Aorta (tissue), 5 donors: ENCODE results near the gene EDA. TPM values are rescaled to one million over a fixed set of nuclear protein-coding genes. Genes with fewer than 3 reads are reported as not detected.

Experiments
- ATAC-seq: fragments of 200-7000 bp; cut with Tn5 transposase; one replicate; pipeline ENCODE4 v1.9.1; 2022; ENCODE audit warnings: moderate library complexity; ENCODE audit not compliant: low FRiP score
- DNase-seq, 2 donors: peaks; one replicate each; pipeline ENCODE4 v3.0.0-alpha.2; 2020
- H3K27ac ChIP-seq, 2 donors: one replicate each; pipeline ENCODE4 v1.5.1; 2013; ENCODE audit warnings: low read length in 2 of 2, mild to moderate bottlenecking in 2 of 2, moderate library complexity in 2 of 2, control low read depth in 1 of 2, inconsistent platforms in 1 of 2, low read depth in 1 of 2
- H3K27me3 ChIP-seq, 2 donors: one replicate each; pipeline ENCODE4 v1.6.1; 2013; ENCODE audit warnings: control low read depth in 1 of 2, low read length in 1 of 2, mild to moderate bottlenecking in 1 of 2, moderate library complexity in 1 of 2; ENCODE audit not compliant: insufficient read depth in 2 of 2, control insufficient read depth in 1 of 2
- H3K36me3 ChIP-seq, 2 donors: one replicate each; pipeline ENCODE4 v1.6.1; 2013; ENCODE audit warnings: control low read depth in 1 of 2, low read length in 1 of 2, mild to moderate bottlenecking in 1 of 2; ENCODE audit not compliant: insufficient read depth in 2 of 2, control insufficient read depth in 1 of 2
- H3K4me1 ChIP-seq, 2 donors: one replicate each; pipeline ENCODE4 v1.6.1; 2013; ENCODE audit warnings: low read length in 2 of 2, control low read depth in 1 of 2, mild to moderate bottlenecking in 1 of 2, moderate library complexity in 1 of 2; ENCODE audit not compliant: insufficient read depth in 2 of 2, control insufficient read depth in 1 of 2
- H3K4me3 ChIP-seq, 2 donors: one replicate each; pipeline ENCODE4 v1.5.1; 2013; ENCODE audit warnings: low read length in 2 of 2, control low read depth in 1 of 2, mild to moderate bottlenecking in 1 of 2
- H3K9me3 ChIP-seq: one replicate; pipeline ENCODE4 v1.6.1; 2013; ENCODE audit warnings: mild to moderate bottlenecking, low read length; ENCODE audit not compliant: control insufficient read depth
- whole genome bisulfite sequencing, 2 donors: extraction: QIAGEN DNeasy Blood & Tissue Kit; methylation state at CpG; one replicate each; pipeline ENCODE4 v1.1.7; 2013; 5-methylcytosine and 5-hydroxymethylcytosine counted together
- intact Hi-C, 2 donors: fragments of 100-400 bp; cut with DNase I; formaldehyde crosslinking; loops; one replicate each; pipeline versions ENCODE4 v1.14.2 to v1.15.0; 2022
- polyA plus RNA-seq, 2 donors: library from polyadenylated mRNA; stranded (reverse); fragments of 200-250 nt; gene quantifications; one replicate each; pipeline ENCODE4 v1.2.3, GENCODE V29; 2013
- total RNA-seq, 2 donors: library from RNA; stranded (reverse); fragmentation: NEBNext Ultra II Directional; extraction: Animal tissue kit (Norgen Biotek cat#: 25700); gene quantifications; one replicate each; pipeline ENCODE4 v1.2.1, GENCODE V29; 2021
- donor health status: healthy with polysubstance abuse.
- donor health status: Bipolar disorder and iron deficiency.
- donor health status: DM: no; HTN: no; CAD: no.
- donor health status: DM: no; HTN: no; CAD: no.
- donor health status: DM: yes; HTN: yes; CAD: no.

Gene EDA
- total and polyA plus RNA-seq, 4 donors, result 1.7 to 9.0 (median 3.5) TPM

DNA sequence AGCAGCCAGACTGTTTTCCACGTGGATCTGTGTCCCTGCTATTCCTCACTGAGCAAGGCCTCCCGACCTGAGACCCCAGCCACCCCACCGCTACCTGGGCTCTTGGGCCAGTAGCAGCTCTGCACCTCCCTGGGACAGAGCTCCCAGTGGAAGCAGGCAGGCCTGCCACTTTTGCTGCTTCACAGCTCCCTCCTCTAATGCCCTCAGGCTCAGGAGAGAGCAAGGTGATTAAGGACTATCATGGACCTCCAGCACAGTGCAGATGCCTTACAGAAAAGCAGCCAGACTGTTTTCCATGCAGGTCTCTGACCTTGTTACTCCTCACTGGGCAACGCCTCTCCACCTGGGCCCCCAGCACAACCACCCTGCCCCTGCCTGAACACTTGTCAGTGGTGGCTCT is 396.8 kb downstream of the EDA start:
- ATAC-seq (no peak), DNase-seq (no peak)
- Histone ChIP-seq H3K36me3 (no peaks in the 10 kb centered on the region), H3K4me3 (no peak overlapping the region), H3K4me1 (no peaks in the 10 kb centered on the region), H3K9me3 (no peaks in the 10 kb centered on the region), H3K27ac (no peak overlapping the region), H3K27me3 (no peaks in the 10 kb centered on the region)
- intact Hi-C loops, result no loop called here
- 41 to 83% methylated on average over 4 of the region's 4 CpGs for WGBS, 2 donors

- peak; percentile 41 for ATAC-seq
These were observed 397.8 kb downstream of the EDA start for GRCh38 chrX:70013466-70014381.

GRCh38 chrX:70016513-70016912 is 400.6 kb downstream of the EDA start:
- no peaks in the 10 kb centered on the region for H3K4me1 ChIP-seq
- H3K4me3 ChIP-seq, result no peak overlapping the region
- DNase-seq (no peak), ATAC-seq (no peak)
- 92 to 95% methylated on average over 2 of the region's 2 CpGs for WGBS, 2 donors
- no peaks in the 10 kb centered on the region for H3K27me3 ChIP-seq
- intact Hi-C loops, result no loop called here
- no peaks in the 10 kb centered on the region for H3K9me3 ChIP-seq
- no peak overlapping the region for H3K27ac ChIP-seq
- H3K36me3 ChIP-seq, result no peaks in the 10 kb centered on the region

More at GRCh38 chrX:70013466-70014381, 397.8 kb downstream of the EDA start:
- 37 to 44% methylated on average over 5 of the region's 5 CpGs for WGBS, 2 donors
- no peaks in the 10 kb centered on the region for H3K36me3 ChIP-seq
- no peak overlapping the region for H3K27ac ChIP-seq
- no peaks in the 10 kb centered on the region for H3K9me3 ChIP-seq
- H3K4me3 ChIP-seq, result no peak overlapping the region
- no peaks in the 10 kb centered on the region for H3K27me3 ChIP-seq
- H3K4me1 ChIP-seq, result no peaks in the 10 kb centered on the region
- intact Hi-C loops, result no loop called here
- DNase-seq, result no peak

DNA sequence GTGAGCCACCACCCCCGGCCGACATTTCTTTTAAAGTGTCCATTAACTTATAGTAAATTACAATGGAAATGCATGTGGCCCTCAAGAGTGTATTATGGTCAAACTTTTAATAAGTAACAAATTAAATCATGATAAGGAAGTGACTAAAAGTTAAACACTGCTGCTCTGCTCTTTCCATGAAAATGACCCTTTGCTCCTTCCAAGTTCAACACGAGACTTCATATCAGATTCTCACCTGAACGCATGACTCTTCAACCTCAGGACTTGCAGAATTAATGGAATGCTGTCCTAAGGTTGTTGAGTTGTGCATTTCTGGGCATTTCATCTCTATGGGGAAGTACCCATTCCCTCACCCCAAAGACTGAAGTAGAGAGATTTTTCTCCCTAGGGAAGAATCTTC is 406.7 kb downstream of the EDA start:
- Histone ChIP-seq H3K36me3 (no peaks in the 10 kb centered on the region), H3K27ac (no peak overlapping the region), H3K4me1 (no peaks in the 10 kb centered on the region), H3K27me3 (no peaks in the 10 kb centered on the region), H3K9me3 (no peaks in the 10 kb centered on the region), H3K4me3 (no peak overlapping the region)
- DNase-seq (no peak), ATAC-seq (no peak)
- 89 to 97% methylated on average over 4 of the region's 4 CpGs for WGBS, 2 donors
- intact Hi-C loops, result no loop called here

GRCh38 chrX:70025464-70025863 is 409.6 kb downstream of the EDA start:
- intact Hi-C loops, result no loop called here
- no peak for ATAC-seq
- WGBS, 2 donors, result 9 to 11% methylated on average over 1 of the region's 1 CpG

DNA sequence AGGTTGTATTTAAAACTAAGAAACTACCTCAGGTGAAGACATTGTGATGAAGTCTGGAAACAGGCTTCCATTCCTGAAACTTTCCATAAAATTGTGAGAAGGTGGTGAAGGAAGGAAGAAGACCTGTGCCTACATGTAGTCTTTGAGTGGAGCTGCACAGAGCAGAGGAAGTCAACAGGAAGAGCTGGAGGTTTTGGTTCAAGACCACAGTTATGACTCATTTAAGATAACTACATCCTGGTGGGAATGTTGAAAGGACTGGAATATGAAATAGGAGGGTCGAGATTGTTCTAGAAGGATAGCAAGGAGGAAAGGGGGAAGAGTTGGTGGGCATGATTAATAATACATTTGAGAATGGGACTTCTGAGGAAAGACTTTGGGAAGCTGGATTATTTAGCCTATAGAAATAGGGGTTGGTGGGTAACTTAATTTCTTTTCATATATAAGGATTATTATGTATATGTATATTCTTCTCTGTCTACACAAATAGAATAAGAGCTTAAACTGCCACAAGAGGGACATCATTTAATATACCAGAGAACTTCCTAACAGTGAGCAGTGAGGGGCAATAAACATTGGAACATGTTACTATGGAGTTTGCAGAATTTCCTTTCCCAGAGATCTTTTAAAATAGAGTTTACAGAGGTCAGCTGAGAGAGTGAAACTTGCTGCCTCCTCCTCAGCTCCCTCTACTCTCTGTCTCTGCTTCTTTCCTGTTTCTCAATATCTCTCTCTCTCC is 410.4 kb downstream of the EDA start:
- DNase-seq (no peak), ATAC-seq (no peak)
- no peaks in the 10 kb centered on the region for H3K9me3 ChIP-seq
- WGBS, 2 donors, result 55 to 59% methylated on average over 1 of the region's 1 CpG
- intact Hi-C loops, result no loop called here
- no peaks in the 10 kb centered on the region for H3K4me1 ChIP-seq
- H3K27ac ChIP-seq, result no peak overlapping the region
- no peaks in the 10 kb centered on the region for H3K27me3 ChIP-seq
- H3K4me3 ChIP-seq, result no peak overlapping the region
- no peaks in the 10 kb centered on the region for H3K36me3 ChIP-seq

More at GRCh38 chrX:70025464-70025863, 409.6 kb downstream of the EDA start:
- Histone ChIP-seq H3K36me3 (no peaks in the 10 kb centered on the region), H3K27ac (no peak overlapping the region), H3K4me3 (no peak overlapping the region), H3K27me3 (no peaks in the 10 kb centered on the region), H3K9me3 (no peaks in the 10 kb centered on the region), H3K4me1 (no peaks in the 10 kb centered on the region)
- no peak for DNase-seq

GRCh38 chrX:70026851-70027200 is 410.9 kb downstream of the EDA start:
- Histone ChIP-seq H3K27me3 (no peaks in the 10 kb centered on the region), H3K4me1 (no peaks in the 10 kb centered on the region), H3K9me3 (no peaks in the 10 kb centered on the region), H3K36me3 (no peaks in the 10 kb centered on the region), H3K27ac (no peak overlapping the region), H3K4me3 (no peak overlapping the region)
- DNase-seq (no peak), ATAC-seq (no peak)
- intact Hi-C loops, result no loop called here
- WGBS, 2 donors, result 70 to 76% methylated on average over 4 of the region's 4 CpGs

GRCh38 chrX:70029863-70030262 is 413.9 kb downstream of the EDA start:
- WGBS, 2 donors, result 60 to 77% methylated on average over 4 of the region's 4 CpGs
- Histone ChIP-seq H3K27ac (no peak overlapping the region), H3K4me3 (no peak overlapping the region), H3K36me3 (no peaks in the 10 kb centered on the region), H3K4me1 (no peaks in the 10 kb centered on the region), H3K9me3 (no peaks in the 10 kb centered on the region), H3K27me3 (no peaks in the 10 kb centered on the region)
- no peak for ATAC-seq
- DNase-seq, result no peak
- intact Hi-C loops, result loop anchor here in 1 of 2 donors (5.0 kb wide), 2 partner anchors 67 to 493 kb away; no protein-coding TSS in a partner anchor
